Type B pancreatic cell (in vitro differentiated cells): Measurements from ENCODE around the gene CD2. TPM values are rescaled to one million over a fixed set of nuclear protein-coding genes. Genes with fewer than 3 reads are reported as not detected.

Experiments used
- DNase-seq: peaks from one replicate; pipeline ENCODE4 v3.0.0; 2021; ENCODE audit warnings: mixed read lengths; ENCODE audit not compliant: unreplicated experiment; ENCODE audit errors: extremely low spot score
- H3K27ac Mint-ChIP-seq: 2 replicates; pipeline ENCODE4 v1.8.0; 2021; ENCODE audit warnings: mild to moderate bottlenecking, mixed read lengths
- H3K27me3 Mint-ChIP-seq: 2 replicates; pipeline ENCODE4 v1.8.0; 2021; ENCODE audit warnings: mixed read lengths
- H3K36me3 Mint-ChIP-seq: 2 replicates; pipeline ENCODE4 v1.8.0; 2021; ENCODE audit warnings: mixed read lengths
- H3K4me1 Mint-ChIP-seq: one replicate; pipeline ENCODE4 v1.8.0; 2021; ENCODE audit warnings: mixed read lengths; ENCODE audit not compliant: unreplicated experiment
- H3K4me3 Mint-ChIP-seq: 2 replicates; pipeline ENCODE4 v1.8.0; 2021; ENCODE audit warnings: mild to moderate bottlenecking, mixed read lengths
- H3K9me3 Mint-ChIP-seq: 2 replicates; pipeline ENCODE4 v1.8.0; 2021; ENCODE audit warnings: mixed read lengths
- total RNA-seq: library from RNA; stranded (reverse); gene quantifications from 2 replicates; pipeline ENCODE4 v1.2.1, GENCODE V29; 2021; ENCODE audit warnings: low replicate concordance
- TF ChIP-seq, protein P1 (sequence below): fragments of 200-600 bp; sonication (generic); conservative IDR thresholded peaks from 2 replicates; pipeline ENCODE4 v1.5.0; 2021; ENCODE audit warnings: antibody characterized with exemption, mild to moderate bottlenecking

CD2 gene
- total RNA-seq, 1 donor from 2014 or later: not detected

DNA sequence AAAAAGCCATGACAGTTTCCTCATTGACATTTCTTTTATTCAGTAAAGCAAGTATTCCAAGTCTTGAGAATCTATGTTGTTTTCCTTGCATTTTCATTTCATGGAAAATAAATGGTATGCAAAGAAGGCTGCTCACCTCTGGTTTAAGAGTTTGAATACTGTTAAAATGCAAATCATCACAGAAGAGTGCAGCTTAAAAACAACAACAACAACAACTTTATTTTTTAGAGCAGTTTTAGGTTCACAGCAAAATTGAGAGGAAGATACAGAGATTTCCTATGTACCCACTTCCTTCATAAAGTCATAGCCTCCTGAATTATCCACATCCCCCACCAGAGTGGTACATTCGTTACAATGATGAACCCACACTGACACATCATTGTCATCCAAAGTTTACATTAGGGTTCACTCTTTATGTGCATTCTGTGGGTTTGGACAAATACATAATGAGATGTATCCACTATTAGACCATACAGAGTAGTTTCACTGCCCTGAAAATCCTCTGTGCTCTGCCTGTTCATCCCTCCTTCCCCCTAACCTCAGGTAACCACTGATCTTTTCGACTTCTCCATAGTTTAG lies 39.2 kb downstream of the CD2 start:
- peaks cover 7% of the 10 kb centered on the region for H3K27me3 Mint-ChIP-seq
- H3K36me3 Mint-ChIP-seq: no peaks in the 10 kb centered on the region
- no peak overlapping the region for H3K4me3 Mint-ChIP-seq
- TF ChIP-seq, protein P1, sequence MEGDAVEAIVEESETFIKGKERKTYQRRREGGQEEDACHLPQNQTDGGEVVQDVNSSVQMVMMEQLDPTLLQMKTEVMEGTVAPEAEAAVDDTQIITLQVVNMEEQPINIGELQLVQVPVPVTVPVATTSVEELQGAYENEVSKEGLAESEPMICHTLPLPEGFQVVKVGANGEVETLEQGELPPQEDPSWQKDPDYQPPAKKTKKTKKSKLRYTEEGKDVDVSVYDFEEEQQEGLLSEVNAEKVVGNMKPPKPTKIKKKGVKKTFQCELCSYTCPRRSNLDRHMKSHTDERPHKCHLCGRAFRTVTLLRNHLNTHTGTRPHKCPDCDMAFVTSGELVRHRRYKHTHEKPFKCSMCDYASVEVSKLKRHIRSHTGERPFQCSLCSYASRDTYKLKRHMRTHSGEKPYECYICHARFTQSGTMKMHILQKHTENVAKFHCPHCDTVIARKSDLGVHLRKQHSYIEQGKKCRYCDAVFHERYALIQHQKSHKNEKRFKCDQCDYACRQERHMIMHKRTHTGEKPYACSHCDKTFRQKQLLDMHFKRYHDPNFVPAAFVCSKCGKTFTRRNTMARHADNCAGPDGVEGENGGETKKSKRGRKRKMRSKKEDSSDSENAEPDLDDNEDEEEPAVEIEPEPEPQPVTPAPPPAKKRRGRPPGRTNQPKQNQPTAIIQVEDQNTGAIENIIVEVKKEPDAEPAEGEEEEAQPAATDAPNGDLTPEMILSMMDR: no peak
- no peak overlapping the region for H3K27ac Mint-ChIP-seq
- no peak for DNase-seq
- H3K4me1 Mint-ChIP-seq: no peaks in the 10 kb centered on the region
- H3K9me3 Mint-ChIP-seq: peaks cover 5% of the 10 kb centered on the region

DNA sequence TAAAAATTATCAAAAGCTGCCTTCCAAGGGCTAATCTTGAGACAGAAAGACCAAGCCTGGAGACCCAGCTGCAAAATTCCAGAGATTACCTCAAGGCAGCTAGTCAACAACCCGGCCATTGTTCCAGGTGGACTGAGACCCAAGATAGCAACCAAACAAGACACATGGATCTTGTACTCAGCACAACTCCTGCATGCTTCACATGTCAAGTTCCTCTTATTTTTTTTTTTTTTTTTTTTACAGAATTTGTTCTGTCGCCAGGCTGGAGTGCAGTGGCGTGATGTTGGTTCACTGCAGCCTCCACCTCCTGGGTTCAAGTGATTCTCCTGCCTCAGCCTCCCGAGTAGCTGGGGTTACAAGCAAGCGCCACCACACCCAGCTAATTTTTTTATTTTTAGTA lies 40.1 kb downstream of the CD2 start:
- Mint-ChIP-seq H3K36me3 (no peaks in the 10 kb centered on the region), H3K27me3 (peaks cover 7% of the 10 kb centered on the region), H3K4me3 (no peak overlapping the region), H3K27ac (no peak overlapping the region), H3K9me3 (peaks cover 5% of the 10 kb centered on the region), H3K4me1 (no peaks in the 10 kb centered on the region)
- no peak for DNase-seq
- TF ChIP-seq, protein P1: no peak

DNA sequence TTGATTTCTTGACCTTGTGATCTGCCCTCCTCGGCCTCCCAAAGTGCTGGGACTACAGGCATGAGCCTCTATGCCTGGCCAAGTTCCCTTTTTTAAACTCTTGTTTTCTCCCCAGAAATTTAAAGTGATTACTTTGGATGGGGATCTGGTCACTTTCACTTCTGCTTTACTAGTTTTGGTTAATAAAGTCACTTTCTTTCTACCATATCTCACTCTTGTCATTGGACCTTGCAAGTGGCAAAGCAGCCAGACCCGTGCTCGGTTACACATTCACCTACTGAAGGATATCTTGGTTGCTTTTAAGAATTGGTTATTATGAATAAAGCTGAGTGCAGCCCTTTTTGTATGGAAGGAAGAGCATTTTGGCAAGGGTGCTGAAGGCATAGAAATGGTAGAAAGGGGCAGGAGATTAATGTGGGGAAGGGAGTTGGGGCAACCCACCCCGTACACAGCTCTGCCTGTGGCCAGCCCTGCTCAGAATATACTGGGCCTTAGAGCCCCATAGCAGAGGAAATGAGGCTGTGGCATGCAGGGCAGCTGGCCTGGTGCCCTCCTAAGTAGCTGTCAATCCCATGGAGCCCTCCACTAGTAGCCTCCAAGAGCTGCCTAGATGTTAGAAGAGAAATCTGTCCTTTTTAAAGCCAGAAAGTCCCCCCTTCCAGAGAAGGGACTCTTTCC lies 40.7 kb downstream of the CD2 start:
- no peak overlapping the region for H3K4me3 Mint-ChIP-seq
- no peak for DNase-seq
- H3K9me3 Mint-ChIP-seq: peaks cover 2% of the 10 kb centered on the region
- H3K36me3 Mint-ChIP-seq: no peaks in the 10 kb centered on the region
- H3K27ac Mint-ChIP-seq: no peak overlapping the region
- H3K4me1 Mint-ChIP-seq: no peaks in the 10 kb centered on the region
- peaks cover 7% of the 10 kb centered on the region for H3K27me3 Mint-ChIP-seq
- TF ChIP-seq, protein P1: no peak

DNA sequence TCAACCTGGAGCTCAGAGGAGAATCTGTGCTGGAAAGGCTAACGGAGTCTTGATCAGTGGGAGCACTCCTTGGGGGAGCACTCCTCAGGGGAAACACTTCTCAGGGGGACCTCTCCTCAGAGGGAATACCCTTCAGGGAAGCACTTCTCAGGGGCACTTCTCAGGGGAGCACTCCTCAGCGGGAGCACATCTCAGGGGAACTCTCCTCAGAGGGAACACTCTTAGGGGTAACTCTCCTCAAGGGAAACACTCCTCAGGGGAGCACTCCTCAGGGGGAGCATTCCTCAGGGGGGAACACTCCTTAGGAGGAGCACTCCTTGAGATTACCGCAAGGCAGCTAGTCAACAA lies 41.2 kb downstream of the CD2 start:
- TF ChIP-seq, protein P1: no peak
- DNase-seq: no peak
- H3K4me1 Mint-ChIP-seq: no peaks in the 10 kb centered on the region
- H3K4me3 Mint-ChIP-seq: no peak overlapping the region
- peaks cover 7% of the 10 kb centered on the region for H3K27me3 Mint-ChIP-seq
- no peaks in the 10 kb centered on the region for H3K36me3 Mint-ChIP-seq
- no peaks in the 10 kb centered on the region for H3K9me3 Mint-ChIP-seq
- H3K27ac Mint-ChIP-seq: no peak overlapping the region

DNA sequence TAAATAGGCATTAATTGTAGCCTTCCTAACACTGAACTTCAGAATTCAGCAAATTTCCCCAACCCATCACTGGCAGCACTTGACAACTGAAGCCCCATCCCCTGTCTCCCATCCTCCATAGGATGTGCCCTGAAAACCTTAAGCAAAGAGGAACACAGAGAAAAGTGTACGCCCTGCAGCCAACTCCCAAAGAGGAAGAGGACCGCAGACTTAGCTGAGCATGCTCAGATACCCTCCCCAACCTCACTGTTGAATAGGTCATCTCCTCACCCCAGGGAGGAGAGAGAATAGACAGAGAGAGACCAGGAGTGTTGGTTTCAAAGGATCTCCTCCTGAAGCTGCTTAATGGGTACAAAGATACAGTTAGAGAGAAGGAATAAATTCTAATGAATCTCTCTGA lies 50.5 kb downstream of the CD2 start:
- H3K4me3 Mint-ChIP-seq: no peak overlapping the region

More for the DNA sequence above, 50.5 kb downstream of the CD2 start:
- Mint-ChIP-seq H3K27me3 (peaks cover 3% of the 10 kb centered on the region), H3K27ac (no peak overlapping the region), H3K9me3 (no peaks in the 10 kb centered on the region), H3K36me3 (no peaks in the 10 kb centered on the region), H3K4me1 (peaks cover 14% of the 10 kb centered on the region)
- TF ChIP-seq, protein P1: no peak
- DNase-seq: no peak
